IPS-NIHi11 (cell line): Measurements from ENCODE around the gene CCDC138.

Experiments used
- DNase-seq: peaks from one replicate; pipeline ENCODE4 v3.0.0; 2012; ENCODE audit warnings: mixed read lengths, low spot score

CCDC138 gene

DNA sequence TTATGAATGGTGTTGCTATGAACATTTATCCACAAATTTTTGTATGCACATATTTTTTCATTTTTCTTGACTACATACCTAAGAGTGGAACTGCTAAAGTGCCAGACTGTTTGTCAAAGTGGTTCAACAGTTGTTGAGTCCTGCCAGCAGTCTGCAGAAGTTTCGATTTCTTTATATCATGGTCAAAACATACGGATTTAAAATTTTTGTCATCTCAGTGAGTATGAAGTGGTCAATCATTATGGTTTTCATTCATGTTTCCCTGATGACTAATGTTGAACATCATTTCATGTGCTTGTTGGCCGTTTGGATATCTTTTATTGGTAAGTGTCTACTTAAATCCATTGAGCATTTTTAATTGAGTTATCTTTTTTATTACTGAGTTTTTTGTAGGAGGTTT lies 39.2 kb downstream of the CCDC138 start:
- DNase-seq, result no peak

DNA sequence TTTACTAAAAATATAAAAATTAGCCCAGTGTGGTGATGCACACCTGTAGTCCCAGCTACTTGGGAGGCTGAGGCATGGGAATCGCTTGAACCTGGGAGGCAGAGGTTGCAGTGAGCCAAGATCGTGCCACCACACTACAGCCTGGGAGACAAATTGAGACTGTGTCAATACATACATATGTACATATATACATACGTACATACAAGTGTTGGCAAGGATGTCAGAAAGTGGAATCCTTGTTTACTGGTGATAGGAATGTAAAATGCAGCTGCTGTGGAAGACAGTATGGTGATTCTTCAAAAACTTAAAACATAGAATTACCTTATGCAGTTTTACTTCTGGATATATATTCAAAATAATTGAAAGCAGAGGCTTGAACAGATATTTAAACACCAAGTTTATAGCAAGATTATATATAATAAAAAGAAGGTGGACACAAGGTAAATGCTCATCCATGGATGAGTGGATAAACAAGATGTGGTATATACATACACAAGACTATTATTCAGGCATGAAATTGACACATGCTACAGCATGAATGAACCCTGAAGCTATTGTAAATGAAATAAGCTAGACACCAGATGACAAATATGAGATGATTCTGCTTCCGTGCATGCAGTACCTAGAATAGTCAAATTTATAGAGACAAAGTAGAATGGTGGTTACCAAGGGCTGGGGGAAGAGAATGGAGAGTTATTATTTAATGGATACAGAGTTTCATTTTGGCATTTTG lies 43.2 kb downstream of the CCDC138 start:
- no peak for DNase-seq

DNA sequence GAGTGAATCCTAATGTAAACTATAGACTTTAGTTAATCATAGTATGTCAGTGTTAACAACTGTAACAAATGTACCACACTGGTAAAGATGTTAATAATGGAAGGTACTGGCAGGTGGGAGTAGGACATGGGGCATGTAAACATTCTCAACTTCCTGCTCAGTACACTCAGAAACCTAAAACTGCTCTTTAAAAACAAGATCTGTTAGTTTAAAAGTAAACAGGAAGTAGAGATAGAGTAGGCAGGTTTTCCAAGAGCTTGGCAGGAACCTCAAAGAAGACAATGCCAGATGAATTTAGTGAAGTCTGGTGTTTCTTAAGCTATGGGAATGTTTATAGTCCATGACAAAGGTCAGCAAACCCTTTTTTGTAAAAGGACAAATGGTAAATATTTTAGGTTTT lies 46.6 kb downstream of the CCDC138 start:
- DNase-seq, result no peak

DNA sequence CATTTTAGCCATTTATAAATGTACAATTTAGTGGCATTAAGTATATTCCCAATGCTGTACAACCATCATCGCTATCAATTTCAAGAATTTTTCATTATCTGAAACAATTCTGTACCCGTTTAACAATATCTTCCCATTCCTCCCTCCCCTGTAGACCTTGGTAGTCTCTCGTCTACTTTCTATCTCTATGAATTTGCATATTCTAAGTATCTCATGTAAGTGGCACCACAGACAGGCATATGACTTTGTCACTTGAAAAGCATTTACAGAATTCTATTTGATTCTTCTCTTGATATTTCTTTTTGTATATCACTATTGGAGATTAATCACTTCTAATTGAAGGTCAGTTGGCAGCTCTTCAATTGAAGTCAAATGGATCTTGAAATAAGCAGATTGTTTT lies 48.0 kb downstream of the CCDC138 start:
- no peak for DNase-seq

DNA sequence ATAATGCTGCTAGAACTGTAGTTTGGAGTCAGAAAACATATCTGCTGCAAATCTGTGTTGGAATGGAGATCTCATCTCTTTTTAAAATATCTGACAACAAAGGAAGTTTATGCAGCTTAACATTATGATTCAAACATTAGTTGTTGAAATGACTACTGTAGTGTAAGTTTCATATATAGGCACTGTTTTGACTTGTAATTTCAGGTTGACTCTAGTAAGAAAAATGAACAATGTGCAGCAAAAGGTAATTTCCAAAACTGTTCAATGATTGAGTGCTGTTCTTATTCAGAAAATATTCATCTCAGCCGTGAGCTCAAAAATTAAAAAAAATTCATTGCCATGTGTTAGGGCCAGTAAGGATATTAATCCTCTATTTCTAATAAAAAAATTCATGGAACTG lies 48.5 kb downstream of the CCDC138 start:
- DNase-seq, result no peak

DNA sequence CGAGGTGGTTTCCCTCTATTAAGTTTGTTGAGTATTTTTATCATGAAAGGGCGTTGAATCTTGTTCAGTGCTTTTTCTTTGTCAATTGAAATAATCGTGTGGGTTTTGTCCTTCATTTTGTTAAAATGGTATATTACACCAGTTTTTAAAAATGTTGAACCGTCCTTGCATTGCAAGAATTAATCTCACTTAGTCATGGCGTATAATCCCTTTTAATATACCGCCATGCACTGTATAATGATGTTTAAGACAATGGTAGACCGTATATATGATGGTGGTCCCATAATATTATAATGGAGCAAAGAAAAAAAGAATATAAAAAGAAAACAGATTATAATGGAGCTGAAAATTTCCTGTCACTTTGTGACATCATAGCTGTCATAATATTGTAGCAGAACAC lies 50.6 kb downstream of the CCDC138 start:
- no peak for DNase-seq

DNA sequence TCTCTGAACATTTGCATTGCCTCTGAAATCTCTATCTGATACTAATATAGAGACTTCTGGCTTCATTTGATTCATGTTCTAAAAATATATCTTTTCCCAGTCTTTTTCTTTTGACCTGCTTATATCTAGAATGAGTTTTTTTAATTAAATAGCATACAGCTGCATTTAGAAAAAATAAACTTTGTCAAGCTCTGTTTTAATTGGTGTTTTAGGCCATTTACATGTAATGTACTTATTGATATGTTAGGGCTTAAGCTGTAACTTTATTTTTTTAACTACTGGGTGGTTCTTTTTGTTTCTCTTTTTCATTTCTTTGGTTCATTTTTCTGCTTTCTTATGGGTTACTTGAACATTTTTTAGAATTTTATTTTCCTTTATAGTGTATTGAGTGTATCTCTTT lies 54.9 kb downstream of the CCDC138 start:
- no peak for DNase-seq

DNA sequence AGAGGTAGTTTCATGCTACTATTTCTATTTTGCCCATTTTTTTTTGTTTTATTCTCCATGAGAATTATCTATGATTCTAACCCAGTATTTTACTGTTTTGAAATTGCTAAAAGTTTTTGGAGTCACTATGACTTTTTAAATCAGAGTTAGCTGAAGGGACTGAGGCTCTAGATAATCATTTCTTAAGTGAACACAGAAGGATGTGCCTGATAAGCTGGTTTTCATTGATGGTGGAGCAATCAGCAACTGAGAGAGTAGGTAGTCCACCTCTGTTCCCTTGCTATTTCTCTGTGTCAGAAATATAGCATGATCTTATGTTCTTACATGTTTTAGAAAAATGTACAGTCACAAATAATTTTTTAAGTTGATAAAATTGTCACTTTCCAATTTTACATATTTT lies 59.4 kb downstream of the CCDC138 start:
- DNase-seq, result no peak

DNA sequence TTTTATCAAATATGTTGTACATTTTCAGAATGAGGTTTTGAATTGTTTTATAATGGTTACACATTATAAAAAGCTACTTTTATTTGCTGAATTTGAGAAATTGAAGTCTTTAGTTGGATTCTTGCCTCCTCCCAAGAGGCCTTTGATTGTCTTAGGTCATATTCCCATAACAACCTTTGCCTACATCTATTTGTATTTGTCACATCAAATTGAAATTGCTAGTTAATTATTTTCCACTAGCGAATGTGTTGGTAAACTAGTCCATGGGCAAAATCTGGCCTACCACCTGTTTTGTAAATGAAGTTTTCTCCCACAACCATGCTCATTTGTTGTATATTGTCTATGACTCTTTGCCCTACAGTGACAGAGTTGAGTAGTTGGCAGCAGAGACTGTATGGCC lies 60.4 kb downstream of the CCDC138 start:
- no peak for DNase-seq

DNA sequence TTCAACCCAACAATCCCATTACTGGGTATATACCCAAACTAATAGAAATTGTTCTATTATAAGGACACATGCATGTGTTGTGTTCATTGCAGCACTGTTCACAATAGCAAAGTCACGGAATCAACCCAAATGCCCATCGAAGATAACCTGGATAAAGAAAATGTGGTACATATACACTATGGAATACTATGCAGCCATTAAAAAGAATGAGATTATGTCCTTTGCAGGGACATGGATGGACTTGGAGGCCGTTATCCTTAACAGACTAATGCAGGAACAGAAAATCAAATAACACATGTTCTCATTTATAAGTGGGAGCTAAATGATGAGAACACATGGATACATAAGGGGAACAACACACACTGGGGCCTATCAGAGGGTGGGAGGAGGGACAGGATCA lies 65.8 kb downstream of the CCDC138 start:
- no peak for DNase-seq

DNA sequence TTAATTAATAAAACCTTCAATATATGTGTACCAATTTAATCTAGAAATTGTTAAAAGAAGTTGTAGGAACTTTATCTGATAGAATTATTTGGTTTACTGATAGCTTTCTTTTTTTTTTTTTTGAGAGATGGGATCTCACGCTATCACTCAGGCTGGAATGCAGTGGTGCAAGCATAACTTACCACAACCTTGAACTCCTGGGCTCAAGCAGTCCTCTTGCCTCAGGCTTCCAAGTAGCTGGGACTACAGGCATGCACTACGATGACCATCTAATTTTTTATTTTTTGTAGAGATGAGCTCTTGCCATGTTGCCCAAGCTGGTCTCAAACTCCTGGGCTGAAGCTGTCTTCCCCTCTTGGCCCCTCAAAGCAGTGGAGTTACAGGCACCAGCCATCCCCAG lies 66.8 kb downstream of the CCDC138 start:
- DNase-seq, result no peak

DNA sequence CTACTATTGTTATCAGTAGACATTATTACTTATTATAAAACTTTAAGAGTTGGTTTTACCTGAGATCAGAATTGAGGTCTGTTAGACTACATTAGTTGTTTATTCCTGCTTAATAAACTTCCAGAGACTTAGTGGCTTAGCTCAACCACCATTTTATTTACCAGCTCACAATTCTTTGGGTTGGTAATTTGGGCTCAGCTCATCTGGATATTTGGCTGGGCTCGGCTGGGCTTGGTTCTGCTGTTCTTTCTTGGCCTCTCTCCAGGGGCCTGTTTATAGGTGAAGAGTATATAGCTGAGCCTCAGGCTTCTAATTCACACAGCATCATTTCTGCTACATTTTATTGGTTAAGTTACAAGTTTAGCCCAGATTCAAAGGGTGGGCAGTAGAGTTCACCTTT lies 67.9 kb downstream of the CCDC138 start:
- DNase-seq, result no peak

DNA sequence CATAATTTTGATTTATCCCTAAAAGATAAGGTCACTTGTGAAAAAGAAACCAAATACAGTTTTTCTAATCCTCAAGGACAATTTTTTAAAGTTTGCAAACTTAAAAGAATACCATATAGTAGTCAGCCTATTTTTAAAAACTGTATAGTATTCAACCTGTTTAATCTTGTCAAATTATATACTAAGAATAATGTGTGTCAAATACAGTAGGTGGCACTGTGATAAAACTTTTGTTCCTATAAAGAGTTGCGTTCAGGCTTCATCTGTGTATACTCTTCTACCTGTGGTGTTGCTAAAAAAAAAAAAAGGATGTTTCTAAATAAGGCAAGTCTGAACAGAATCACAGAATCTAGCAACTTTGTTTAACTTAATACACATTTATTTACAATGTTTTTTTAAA lies 68.6 kb downstream of the CCDC138 start:
- no peak for DNase-seq

DNA sequence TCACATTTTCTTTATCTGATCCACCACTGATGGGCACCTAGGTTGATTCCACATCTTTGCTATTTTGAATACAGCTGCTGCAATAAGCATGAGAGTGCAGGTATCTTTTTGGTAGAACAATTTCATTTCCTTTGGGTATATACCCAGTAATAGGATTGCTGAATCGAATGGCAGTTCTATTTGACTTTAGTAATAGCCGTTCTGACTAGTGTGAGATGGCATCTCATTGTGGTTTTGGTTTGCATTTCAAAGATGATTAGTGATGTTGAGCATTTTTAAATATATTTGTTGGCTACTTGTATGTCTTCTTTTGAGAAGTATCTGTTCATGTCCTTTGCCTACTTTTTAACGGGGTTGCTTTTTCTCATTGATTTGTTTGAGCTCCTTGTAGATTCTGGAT lies 72.3 kb downstream of the CCDC138 start:
- DNase-seq, result no peak

DNA sequence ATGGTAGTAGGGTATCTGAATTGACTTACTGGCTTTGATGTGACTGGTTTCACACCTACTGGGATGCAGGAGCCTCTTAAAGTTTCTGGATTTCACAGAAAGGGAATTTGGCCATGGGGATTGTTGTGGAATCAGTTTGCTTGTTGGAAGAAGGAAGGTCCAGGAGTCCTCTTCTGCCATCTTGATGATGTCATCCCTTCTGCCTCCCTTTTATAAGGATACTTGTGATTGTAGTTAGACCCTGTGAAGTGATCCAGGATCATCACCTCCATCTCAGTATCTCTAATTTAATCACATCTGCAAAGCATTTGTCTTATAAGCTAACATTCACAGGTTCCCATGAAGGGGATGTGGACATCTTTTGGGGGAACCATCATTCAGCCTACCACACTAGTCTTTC lies 79.5 kb downstream of the CCDC138 start:
- no peak for DNase-seq

DNA sequence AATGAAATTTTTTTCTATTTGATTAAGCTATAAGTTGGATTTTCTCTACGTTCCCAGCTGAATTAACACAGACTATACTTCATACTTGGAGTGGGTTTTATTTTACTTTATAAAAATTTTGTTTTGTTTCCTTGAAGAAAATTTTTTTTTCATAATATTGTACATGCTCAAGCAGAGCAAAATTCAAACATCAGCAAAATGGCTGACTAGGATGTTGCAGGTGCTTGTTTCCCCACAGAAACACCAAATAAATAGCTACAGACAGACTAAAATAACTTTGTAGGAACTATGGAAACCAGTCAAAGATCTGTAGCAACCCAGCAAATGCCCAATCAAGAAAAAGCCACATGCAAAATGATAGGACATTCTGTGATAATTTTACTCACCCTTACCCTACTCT lies 82.3 kb downstream of the CCDC138 start:
- no peak for DNase-seq

DNA sequence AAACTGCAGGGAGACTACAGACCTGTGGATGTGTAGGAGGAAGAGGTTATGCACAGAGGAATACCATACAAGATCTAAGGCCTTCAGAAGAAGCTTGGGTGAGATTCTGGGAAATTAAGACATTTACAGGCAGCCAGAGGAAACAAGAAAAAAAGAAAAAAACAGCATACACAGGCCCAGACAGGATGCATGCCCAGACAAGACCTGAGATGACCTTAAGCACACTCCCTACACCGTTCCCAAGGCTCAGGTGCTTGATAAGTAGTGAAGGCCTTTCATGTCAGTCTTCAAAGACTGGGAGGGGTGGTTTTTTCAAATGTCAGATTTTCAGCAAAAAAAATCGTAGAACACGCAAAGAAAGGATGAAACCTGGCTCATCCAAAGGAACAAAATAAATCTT lies 83.0 kb downstream of the CCDC138 start:
- DNase-seq, result no peak

DNA sequence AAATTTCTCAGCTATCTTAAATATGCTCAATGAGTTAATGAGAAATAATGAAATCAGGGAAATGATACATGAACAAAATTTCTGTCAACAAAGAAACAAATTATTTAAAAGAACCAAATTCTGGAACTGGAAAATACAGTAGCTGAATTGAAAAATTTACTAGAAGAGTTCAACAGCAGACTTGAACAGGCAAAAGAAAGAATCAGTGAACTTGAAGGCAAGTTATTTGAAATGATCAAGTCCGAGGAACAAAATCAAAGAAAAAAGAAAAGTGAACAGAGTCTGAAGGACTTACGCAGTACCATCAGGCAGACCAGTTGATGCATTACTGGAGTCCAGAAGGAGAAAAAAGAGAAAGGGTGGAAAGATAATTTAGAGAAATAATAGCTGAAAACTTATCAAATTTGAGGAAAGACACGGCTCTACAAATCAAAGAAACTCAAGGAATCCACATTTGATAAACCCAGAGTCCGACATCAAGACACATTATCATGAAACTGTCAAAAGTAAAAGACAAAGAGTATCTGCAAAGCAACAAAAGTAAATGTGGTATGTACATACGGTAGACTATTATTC lies 83.6 kb downstream of the CCDC138 start:
- no peak for DNase-seq

DNA sequence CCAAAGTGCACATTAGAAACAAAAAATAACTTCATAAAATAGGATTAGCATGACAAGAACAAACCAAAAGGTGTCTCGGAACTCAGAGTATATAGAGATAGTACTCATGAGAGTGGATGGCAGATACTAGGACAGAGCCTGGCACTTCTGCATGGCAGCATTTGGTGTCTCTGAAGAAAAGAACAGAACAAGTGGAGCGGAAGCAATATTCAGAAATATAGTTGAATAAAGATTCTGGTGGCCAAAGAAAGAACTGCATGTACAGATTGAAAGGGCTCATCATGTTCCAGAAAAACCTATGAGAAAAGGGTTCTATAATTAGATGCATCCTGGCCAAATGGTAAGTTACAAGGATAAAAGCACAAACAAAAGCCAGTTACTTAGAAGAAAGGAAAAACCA lies 90.9 kb downstream of the CCDC138 start:
- DNase-seq, result no peak

DNA sequence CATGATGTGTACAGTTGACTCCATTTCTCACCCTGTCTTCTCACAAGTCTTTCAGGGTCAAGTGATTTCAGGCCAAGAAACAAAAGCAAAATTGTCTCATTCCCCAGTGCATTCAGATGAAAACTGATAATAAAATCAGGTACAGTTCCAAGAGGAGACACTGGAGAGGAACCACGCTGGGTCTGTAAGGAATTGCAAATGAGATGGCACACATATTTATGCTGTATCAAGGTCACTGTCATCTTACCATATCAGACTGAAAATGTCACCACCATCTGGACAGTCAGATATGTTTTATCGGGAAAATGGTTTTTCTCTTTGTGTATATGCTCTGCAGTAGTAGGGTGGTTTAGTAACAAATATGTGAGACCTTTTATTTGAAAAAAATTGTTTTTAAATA lies 91.7 kb downstream of the CCDC138 start:
- DNase-seq, result no peak

DNA sequence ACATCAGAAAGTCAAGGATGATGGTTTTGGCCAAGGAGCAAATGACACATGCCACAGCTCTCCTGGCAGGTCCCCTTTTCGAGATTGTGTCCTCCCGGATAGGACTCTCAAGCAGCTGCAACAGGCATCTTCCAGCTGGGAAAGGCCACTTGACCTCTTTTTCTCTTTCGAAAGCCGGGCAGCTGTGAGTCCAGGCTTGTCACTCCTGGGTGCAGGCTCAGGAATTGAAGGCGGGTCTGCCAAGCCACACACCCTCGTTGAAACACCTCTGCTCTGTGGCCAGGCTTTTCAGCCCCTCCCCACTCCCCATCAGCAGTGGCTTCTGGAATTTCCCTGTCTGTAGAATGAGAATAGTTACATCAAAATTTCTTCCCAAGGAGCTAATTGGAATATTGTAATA lies 98.0 kb downstream of the CCDC138 start:
- DNase-seq, result no peak

DNA sequence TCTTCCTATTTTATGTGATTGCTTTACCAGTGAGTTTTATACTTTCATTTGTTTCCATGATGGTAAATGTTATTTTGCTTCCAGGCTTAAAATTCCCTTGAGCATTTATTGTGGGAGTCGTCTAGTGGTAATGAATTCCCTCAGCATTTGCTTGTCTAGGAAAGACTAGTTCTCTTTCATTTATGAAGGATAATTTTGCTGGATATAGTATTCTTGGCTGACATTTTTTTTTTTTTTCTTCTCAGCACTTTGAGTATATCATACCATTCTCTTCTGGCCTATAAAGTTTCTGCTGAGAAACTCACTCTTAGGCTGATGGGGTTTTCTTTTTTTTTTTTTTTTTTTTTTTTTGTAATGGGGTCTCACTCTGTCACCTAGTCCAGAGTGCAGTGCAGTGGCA lies 103.3 kb downstream of the CCDC138 start:
- DNase-seq, result no peak

DNA sequence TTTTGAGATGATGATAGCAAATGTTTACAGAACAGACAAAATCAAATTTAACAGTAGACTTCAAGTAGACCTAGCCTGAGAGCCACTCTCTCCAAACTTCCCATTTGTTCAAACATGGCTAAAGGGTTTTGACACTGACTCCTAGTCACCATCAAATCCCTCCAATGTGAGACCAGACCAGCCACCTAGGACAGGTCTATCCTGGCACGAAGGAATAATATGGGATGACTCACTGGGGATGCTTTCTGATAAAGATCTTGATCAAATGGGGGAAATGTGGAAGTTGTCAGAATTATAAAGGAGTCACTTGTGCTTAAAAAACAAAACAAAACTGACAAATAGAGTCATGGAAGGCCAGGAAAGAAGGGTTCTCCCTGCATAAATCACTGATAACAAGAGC lies 106.7 kb downstream of the CCDC138 start:
- DNase-seq, result no peak

DNA sequence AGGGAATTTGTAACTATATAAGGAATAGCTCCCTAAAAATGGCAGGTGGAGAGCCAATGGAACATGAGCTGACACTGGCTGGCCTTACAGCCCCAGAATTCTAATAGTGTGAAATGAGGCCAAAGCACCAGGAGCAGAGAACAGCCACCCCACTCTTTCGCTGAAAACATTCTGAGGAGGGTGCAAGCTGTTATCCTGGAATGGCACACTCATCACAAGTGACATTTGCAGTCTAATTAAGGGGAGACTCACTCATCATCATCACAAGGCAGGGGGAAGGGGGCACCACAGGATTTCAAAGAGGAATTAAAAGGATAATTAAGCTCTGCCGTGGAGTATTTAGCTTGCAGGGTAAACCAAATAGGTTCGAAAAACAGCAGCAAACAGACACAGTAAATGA lies 108.2 kb downstream of the CCDC138 start:
- DNase-seq, result no peak
